Activated T-cell treated with anti-CD3 and anti-CD28 coated beads for 24 hours (primary cell): ENCODE measurements around the gene SRP9.
"Not testable (repeated sequence)": the region's sequence is repeated elsewhere in the genome, so short reads cannot be mapped to it uniquely, and the experiment has no call there.

Source experiments
- DNase-seq: peaks from one replicate; pipeline ENCODE4 v3.0.0-alpha.2; 2020; ENCODE audit warnings: low read depth

SRP9 gene

DNA sequence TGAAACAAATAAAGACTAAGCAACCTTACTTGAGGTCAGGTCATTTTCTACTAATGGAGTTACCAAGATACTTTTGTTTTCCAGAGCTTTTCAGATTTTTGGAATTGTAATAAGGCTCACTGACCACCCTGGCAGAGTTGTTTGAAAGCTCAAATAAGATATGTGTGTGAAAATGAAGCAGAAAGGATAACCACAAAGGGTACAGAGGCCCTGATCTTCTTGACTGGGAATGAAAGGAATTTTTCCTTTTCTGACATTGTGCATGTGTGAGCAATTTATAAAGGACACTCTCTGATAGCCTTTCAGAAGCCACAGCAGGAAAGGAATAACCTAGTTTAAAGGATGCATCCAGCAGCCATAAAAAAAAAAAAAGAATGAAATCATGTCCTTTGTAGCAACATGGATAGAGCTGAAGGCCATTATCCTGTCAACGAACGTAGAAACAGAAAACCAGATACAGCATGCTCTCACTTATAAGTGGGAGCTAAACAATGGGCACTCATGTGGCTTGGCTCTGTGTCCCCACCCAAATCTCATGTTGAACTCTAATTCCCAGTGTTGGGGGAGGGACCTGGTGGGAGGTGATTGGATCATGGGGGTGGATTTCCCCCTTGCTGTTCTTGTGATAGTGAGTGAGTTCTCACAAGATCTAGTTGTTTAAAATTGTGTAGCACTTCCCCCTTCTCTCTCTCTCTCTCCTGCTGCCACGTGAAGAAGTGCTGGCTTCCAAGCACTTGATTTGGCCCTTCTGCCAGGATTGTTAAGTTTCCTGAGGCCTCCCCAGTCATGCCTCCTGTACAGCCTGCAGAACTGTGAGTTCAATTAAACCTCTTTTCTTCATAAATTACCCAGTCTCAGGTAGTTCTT, 3.1 kb upstream of the SRP9 start:
- no peak for DNase-seq

DNA sequence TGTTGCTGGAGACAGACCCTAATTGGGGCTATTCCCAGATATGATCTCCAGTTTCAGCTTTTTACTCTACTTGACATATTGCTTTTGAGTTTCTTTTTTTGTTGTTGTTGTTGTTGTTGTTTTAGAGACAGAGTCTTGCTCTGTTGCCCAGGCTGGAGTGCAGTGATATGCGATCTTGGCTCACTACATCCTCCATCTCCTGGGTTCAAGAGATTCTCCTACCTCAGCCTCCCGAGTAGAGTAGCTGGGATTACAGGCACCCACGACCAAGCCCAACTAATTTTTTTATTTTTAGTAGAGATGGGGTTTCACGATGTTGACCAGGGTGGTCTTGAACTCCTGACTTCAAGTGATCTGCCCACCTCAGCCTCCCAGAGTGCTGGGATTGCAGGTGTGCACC, 1.3 kb upstream of the SRP9 start:
- no peak for DNase-seq

DNA sequence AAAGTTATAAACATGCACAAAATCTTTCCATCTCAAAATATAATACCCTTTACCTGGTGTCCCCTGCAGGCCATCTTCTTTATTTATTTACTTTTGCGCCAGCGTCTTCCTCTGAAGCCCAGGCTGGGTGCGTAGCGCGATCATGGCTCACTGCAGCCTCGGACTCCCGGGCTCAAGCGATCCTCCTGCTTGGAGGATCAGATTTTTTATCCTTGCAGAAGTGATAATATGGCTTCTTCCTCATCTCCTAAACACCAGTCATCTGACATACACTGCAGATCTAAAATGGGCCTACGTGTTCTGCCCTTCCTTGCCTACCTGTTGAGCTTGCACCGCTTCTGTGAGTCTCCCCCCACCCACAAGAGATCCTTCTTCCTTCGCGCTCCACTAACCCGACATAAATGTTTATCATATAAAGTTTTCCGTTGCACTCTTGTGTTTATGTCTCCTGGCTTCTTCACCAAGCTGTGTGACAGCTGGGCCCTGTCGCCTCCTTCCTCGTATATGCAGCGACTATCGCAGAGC, 506 bp upstream of the SRP9 start:
- no peak for DNase-seq

DNA sequence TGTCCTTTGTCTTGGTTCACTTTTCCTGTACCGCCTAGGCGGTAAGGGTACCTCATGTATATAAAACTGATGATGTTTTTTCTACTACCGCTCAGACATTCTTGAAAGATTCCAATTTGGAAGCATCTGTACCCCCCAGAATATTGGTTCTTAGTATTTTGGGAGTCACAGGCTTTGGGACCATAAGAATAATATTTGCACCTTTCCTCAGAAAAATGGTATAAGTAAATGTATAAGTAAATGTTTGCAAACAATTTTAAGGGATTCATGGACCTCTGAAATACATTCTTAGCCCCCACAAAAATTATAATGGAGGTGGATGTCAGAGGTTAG, 677 bp downstream of the SRP9 start:
- no peak for DNase-seq

DNA sequence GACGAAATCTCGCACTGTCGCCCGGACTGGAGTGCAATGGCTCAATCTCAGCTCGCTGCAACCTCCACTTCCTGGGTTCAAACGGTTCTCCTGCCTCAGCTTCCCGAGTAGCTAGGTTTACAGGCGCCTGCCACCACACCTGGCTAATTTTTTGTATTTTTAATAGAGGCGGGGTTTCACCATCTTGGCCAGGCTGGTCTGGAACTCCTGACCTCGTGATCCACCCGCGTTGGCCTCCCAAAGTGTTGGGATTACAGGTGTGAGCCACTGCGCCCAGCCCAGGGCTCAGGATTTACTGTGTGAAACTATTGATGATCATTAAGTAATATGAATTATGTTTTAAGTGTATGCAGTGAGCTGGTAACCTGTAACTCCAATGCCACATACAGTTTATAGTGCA, 1.5 kb downstream of the SRP9 start:
- not testable (repeated sequence) for DNase-seq

DNA sequence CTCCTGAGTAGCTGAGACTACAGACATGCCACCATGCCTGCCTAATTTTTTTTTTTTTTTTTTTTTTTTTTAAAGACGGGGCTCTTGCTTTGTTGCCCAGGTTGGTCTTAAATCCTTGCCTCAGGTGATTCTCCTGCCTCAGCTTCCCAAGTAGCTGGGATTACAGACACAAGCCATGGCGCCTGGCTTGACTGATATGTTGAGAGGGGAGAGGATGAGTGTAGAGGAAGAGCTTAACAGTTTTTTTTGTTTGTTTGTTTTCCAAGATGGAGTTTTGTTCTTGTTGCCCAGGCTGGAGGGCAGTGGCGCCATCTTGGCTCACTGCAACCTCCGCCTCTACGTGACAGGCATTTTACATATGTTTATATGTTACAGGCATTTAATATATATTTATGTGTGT, 2.5 kb downstream of the SRP9 start:
- DNase-seq = no peak

DNA sequence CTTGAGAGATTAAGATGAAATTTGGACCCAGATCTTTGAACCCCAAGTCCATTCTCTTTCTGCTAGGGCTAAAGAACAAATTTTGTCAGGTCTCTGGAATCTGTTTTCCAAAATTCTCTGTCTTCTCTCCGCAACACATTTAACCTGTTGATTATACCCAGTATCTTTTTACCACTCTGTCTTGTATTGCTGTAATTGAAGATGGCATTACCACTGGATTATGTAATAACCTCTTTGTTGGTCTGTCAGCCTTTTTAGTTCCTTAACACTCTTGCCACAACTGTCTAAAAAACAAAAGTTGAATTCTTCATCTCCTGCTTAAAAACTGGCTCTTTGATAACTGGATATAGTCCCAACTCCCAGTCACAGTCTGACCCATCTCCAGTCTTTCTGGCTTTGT, 3.0 kb downstream of the SRP9 start:
- DNase-seq = no peak

DNA sequence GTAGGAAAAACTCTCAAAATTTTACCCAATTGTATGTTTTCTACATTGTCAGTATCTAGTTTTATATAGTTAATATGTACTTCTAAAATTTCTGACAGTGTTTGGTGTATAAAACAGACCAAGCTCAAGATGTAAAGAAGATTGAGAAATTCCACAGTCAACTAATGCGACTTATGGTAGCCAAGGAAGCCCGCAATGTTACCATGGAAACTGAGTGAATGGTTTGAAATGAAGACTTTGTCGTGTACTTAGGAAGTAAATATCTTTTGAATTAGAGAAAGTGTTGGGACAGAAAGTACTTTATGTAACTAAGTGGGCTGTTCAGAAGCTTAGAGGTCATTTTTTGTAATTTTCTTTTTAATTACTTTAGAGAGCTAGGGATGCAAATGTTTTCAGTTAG, 11.5 kb downstream of the SRP9 start:
- not testable (repeated sequence) for DNase-seq

DNA sequence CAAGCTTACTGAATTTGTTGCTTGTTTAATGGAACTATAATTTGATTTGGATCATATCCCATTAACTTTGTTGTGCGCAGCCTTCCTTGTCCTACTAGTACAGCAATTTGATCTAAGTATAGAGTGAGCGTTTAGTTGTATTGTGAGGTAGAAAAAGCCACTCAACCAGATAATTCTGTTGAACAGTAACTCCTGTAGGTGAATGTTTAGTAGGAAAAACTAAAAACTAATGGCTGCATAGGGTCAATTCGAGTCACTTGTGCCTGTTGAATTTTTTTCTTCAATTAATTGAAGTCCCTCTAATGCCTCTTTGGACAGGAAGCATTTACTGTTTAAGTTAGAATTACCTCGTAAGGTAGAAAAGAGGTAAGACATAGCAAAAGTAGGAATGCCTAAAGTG, 17.3 kb downstream of the SRP9 start:
- DNase-seq = no peak

DNA sequence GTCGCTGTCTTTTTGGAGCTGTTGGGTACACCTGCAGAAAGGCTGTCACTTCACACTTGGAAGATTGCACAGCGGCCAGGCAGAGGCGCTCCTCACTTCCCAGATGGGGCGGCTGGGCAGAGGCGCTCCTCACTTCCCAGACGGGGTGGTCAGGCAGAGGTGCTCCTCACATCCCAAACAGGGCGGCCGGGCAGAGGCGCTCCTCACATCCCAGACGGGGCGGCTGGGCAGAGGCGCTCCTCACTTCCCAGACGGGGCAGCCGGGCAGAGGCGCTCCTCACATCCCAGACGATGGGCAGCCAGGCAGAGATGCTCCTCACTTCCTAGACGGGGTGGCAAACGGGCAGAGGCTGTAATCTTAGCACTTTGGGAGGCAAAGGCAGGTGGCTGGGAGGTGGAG, 18.5 kb downstream of the SRP9 start:
- not testable (repeated sequence) for DNase-seq

DNA sequence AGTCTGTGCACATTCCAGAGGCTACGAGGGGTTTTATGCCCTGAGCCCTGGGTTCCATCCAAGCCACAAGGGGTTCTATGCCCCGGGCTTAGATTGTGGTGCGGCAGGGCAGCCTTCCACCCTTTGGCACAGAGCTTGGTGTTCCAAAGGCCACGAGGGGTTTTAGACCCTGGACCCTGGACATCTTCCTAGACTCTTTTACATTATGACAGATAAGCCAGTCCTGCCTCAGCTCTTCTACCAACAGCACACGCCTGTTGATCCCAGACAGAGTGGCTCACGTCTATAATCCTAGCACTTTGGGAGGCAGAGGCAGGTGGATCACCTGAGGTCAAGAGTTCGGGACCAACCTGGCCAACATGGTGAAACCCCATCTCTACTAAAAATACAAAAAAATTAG, 23.5 kb downstream of the SRP9 start:
- DNase-seq = not testable (repeated sequence)

DNA sequence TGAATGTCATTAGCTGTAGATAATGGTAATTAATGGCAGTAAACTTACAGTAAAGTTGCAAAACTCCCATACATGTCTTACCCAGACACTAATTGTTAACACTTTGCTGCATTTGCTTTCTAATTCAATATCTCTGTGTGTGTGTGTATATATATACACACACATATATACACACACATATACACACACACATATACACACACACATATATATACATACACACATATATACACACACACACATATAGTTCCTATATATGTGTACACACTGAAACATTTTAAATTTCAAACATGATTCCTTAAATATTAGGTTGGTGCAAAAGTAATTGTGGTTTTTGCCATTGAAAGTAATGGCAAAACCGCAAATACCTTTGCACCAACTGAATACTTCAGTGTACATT, 28.6 kb downstream of the SRP9 start:
- no peak for DNase-seq

DNA sequence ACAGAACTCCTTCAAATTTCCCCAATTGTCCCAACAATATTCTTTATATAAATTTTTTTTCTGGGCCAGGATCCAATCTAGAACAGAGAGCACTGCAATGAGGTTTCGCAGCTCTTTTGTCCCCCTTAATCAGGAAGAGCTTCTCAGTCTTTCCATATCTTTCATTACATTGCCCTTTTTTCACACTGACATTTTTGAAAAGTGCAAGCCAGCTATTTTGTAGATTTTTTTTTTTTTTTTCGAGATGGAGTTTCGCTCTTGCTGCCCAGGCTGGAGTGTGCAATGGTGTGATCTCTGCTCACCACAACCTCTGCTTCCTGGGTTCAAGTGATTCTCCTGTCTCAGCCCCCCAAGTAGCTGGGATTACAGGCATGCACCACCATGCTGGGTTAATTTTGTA, 29.1 kb downstream of the SRP9 start:
- DNase-seq = not testable (repeated sequence)

DNA sequence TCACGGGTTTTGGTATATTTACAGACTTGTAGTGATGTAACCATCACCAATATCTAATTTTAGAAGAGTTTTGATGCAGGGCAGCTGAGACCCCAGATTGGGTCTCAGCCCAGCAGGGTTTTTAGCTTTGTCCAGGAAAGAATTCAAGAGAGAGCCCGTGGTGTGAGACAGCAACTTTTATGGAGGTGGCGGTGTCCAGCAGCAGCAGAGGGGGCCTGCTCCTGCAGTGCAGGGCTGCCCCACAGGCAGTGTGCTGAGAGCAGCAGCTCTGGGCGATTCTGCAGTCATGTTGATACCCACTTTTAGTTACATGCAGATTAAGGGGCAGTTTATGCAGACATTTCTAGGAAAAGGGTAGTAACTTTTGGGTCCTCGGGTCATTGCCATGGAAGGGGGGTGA, 30.5 kb downstream of the SRP9 start:
- no peak for DNase-seq

DNA sequence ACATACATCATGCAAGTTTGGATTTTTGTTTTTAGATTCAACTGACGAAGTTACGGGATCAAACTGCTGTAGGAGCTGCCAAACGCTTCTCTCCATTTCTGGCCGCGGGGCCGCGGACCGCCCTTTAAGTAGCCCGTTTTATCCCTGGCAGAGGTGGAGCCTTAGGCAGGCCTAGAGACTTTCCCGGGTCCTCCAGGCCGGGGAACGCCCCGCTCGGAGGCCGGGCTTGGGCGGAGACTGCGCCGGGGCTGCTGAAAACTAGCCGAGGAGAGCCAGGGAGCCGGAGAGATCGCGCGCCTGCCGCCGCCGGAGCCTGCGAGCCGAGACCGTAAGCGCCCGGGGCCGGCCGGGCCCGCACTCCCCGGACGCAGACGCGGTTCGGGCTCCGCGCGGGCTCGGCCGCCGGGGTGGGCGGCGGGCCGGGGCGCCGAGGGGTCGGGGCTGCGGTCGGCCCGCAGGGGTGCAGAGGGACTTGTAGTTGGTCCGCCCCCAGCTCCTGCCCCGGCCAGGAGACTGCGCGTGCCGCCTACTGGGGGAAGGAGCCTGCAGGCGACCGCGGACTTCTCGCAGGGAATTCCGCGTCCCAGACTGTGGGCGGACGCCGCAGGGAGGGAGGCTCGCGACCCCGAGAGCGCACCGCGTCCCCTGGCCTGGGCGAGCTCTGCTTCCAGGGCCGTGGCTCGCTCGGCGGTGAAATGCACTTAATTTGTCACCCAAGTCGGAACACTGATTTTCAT, 32.4 kb downstream of the SRP9 start, which contains the start of gene EPHX1:
Gene EPHX1, plus strand, starts transcription at position 283 of the 737 bp plus-strand sequence. CDS start 18,606 bp downstream, outside the sequence.
- DNase-seq = peak; percentile 70

DNA sequence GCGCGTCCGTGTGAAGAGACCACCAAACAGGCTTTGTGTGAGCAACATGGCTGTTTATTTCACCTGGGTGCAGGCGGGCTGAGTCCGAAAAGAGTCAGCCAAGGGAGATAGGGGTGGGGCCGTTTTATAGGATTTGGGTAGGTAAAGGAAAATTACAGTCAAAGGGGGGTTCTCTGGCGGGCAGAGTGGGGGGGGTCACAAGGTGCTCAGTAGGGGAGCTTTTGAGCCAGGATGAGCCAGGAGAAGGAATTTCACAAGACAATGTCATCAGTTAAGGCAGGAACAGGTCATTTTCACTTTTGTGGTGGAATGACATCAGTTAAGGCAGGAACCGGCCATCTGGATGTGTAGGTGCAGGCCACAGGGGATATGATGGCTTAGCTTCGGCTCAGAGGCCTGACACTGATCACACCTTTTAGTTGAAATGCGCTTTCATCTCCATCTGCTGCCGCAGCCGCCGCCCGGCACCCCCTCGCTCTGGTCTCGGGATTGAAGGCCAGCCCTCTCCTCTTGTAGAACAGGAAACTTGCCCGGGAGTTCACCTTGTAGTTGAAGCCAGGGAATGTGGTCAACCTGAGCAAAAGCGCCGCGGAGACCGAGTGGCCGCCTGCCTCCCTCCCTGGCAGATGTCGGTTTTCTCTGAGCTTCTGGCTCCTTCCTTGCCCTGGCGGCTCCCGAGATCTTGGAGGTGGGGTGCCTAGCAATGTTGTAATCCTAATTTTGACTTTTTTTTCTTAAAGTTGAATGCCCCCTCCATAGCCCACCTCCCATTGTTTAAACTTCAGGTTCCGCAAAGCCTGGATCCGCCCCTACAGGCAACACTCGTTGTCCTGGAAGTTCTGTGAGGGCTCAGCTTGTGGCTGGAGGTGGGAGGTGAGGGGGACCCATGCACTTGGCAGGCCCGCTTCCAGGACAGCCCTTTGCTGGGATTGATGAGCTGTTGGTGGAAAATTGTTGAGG, 33.2 kb downstream of the SRP9 start:
- DNase-seq = not testable (repeated sequence)

DNA sequence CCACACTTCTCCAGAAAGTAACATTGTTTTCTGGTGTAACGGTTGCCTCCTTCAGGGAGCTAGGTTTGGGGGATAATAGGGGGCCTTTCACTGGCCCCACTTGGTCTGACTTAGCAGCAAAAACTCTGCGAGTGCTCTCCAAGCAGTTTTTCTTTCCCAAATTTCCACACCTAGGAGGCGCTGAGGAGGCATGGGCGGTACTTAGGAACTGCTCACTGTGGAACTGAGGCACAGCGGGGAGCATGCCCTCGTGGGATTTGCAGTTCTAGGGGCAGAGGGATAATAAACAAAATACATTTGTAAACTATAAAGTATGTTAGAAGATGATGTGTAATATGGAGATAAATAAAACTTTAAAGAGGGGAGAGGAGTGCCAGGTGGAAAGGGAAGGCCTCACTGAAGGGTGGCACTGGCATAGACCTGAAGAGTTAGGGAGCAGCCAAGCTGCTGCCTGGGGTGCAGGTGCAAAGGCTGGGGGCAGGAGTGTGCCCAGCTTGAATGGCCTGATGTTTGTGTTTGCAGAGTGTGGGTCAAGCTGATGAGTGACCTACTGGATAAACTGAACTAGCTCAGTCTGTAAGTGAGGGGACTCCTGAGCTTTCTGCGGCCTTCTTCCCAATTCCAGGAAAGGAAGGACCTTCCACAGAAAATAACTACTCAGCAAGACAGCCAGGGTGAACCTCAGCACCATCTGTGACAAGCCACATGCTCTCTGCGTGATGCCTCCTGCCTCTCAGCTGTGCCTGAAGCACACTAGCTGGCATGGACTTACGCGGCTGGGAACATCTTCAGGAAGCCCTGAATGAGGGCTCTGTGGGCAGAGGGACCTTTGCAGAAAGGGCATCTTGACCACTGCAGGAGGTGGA, 34.2 kb downstream of the SRP9 start:
- DNase-seq = no peak

DNA sequence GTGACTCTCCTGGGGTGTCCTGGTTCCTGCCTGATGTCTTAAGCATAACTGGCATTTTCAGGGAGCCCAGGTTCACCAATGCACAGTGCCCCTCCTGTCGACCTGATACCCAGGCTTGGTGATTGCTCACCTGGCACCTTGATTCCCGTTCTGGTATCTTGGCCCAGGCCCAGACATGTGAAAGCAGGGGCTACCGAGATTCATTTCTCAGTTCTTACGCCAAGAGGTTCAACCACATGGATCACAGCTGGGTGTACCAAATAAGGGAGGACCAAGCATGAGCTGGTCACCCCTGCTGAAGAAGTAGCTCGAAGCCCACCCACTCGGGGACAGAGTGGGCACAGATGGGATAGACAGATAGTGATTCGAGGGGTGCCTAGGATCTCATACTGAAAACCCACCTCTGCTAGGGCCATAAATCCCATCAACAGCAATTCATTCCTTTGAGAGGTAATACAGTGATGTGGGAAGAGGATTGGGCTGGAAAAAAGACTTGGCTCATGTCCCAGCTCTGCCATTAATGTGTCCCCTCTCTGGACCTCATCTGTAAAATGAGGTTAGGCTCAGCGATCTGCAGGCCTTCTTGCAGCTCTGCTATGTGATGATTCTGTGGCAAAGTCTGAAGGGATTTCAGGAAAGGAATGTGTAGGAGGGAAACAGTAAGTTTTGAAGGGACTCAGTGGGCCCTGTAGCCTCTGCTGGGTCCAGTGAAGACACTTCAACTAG, 35.0 kb downstream of the SRP9 start:
- DNase-seq = no peak

DNA sequence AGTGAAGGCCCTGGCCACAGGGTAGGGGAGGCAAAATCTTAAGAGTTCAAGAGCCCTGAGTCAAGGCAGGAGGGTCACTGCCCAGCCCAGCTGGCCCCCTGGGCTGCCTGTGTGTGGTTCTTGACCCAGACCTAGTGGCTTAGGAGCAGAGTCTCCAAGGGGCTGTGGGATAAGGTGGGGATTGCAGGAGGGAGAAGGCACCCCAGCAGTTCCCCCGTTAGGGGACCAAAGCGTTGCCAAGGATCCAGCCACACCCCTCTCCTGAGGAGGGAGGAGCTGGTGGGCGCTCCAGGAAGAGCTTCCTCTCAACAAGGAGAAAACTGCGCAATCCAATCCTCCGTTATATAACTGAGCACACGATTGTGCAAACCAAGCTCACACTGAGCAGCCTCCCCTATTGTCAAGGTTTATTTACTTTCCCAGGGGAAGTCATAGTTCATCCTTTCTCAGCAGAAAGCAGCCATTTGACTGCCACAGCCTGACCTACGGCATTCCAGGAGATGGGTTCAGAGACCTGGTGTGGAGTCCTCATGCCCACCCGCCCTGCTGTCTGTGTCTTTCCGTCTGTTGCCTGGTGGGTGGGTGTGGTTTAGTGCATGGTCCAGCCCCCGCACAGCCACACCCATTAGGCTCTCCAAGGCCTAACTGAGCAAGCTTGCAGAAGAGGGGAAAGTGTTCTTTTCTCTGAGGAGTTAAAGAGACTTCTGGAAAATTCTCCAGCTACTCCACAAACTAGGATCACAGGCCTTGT, 35.8 kb downstream of the SRP9 start:
- no peak for DNase-seq

DNA sequence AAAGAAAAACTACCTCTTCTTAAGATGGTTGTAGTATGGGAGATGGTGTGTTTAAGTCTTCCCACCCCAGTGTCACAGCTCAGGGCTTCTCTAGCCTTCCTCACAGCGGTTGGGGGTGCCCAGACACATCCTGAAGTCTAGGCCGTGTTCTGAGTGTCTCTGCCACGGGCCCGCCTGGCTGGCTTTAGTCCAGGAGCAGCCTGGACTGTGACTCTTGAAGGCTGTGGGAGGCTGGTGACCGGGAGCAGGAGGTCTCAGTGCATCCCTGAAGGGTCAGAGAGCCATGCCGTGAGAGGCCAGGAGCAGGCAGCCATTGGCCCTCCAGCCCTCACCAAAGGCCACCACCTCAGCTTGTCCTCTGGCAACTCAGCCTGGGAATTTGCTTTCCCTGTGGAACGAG, 36.8 kb downstream of the SRP9 start:
- no peak for DNase-seq
